ENCODE measurements around the gene ARHGEF28. TPM values are rescaled to one million over a fixed set of nuclear protein-coding genes. Genes with fewer than 3 reads are reported as not detected.

ARHGEF28 gene
- total RNA-seq, 3 donors from 2014 or later (not counting 1 experiment from before 2014, with no cell fraction given): 2.3 to 7.1 (median 5.8) TPM

DNA sequence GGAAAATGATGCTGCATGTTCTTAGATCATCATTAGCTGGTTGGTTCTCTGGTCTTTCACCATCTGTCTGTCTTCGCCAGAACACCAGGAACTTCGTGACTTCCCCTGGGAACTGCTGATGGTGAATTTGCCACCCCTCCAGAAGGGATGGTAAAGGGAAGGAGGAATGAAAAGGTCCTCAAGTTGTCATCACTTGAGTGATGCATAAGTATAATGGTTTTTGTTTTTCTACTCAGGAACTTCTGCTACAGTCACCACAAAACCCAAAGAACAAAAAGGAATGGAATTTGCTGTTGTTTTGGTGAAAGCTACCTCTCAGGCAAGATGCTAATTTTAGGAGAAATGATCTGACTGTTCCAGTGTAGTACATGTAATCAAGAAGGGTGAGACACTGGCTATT is 328.4 kb downstream of the ARHGEF28 start:
- H3K4me1 ChIP-seq (ENCODE audit: control insufficient read depth, insufficient read depth, low read length): no peaks in the 10 kb centered on the region
- no peaks in the 10 kb centered on the region for H3K36me3 ChIP-seq (ENCODE audit: control insufficient read depth, insufficient read depth, low read length)
- Mint-ChIP-seq H3K36me3 (no peaks in the 10 kb centered on the region), H3K4me3 (no peak overlapping the region), H3K4me1 (no peaks in the 10 kb centered on the region), H3K27ac (no peak overlapping the region), H3K9me3 (no peaks in the 10 kb centered on the region), H3K27me3 (ENCODE audit: low read depth in 2 of 2) (peaks cover 14 to 16% of the 10 kb centered on the region in 2 donors)
- no peaks in the 10 kb centered on the region for H3K27me3 ChIP-seq (ENCODE audit: control insufficient read depth, insufficient read depth, low read length)
- intact Hi-C loops (cut with micrococcal nuclease): no loop called here
- H3K9me3 ChIP-seq (ENCODE audit: control insufficient read depth, insufficient read depth, low read length): no peaks in the 10 kb centered on the region
- no peak for DNase-seq
- no peak overlapping the region for H3K4me3 ChIP-seq (ENCODE audit: low read length)
- TF ChIP-seq, protein P1, sequence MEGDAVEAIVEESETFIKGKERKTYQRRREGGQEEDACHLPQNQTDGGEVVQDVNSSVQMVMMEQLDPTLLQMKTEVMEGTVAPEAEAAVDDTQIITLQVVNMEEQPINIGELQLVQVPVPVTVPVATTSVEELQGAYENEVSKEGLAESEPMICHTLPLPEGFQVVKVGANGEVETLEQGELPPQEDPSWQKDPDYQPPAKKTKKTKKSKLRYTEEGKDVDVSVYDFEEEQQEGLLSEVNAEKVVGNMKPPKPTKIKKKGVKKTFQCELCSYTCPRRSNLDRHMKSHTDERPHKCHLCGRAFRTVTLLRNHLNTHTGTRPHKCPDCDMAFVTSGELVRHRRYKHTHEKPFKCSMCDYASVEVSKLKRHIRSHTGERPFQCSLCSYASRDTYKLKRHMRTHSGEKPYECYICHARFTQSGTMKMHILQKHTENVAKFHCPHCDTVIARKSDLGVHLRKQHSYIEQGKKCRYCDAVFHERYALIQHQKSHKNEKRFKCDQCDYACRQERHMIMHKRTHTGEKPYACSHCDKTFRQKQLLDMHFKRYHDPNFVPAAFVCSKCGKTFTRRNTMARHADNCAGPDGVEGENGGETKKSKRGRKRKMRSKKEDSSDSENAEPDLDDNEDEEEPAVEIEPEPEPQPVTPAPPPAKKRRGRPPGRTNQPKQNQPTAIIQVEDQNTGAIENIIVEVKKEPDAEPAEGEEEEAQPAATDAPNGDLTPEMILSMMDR (IDR thresholded peaks at IDR 0.05): no peak
- no peak overlapping the region for H3K27ac ChIP-seq (ENCODE audit: low read length)
- no peak for ATAC-seq
- WGBS (ENCODE audit: insufficient coverage): 92% methylated on average over 2 of the region's 2 CpGs

DNA sequence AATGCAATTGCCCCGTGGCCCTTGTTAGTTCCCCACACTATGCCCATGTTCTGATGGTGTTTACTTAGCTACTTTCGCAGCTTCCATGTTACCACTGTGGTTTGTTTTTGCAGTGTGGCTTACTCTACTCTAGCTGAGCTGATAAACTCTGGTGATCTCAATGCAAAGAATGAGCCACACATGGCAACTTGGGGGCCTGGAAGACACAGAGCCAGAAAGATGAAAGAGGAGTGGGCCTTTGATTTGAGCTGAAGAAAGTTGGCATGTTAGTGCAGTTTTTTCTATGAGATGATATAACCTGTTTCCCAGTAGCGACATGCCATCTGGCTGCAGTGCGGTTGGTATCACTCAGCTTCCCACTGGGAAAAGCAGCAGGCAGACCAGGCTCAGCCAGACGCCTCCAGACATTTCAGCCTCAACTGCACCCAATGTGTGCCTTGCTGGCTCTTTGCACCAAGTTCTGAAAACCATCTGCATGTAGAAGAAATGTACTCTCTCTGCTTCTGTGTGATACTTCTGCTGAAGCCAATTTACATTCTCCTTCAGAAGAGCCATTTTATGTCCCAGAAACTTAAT is 329.4 kb downstream of the ARHGEF28 start:
- Histone ChIP-seq H3K9me3 (ENCODE audit: control insufficient read depth, insufficient read depth, low read length) (no peaks in the 10 kb centered on the region), H3K36me3 (ENCODE audit: control insufficient read depth, insufficient read depth, low read length) (no peaks in the 10 kb centered on the region), H3K4me1 (ENCODE audit: control insufficient read depth, insufficient read depth, low read length) (no peaks in the 10 kb centered on the region), H3K4me3 (ENCODE audit: low read length) (no peak overlapping the region), H3K27me3 (ENCODE audit: control insufficient read depth, insufficient read depth, low read length) (no peaks in the 10 kb centered on the region), H3K27ac (ENCODE audit: low read length) (no peak overlapping the region)
- Mint-ChIP-seq H3K4me1 (no peaks in the 10 kb centered on the region), H3K4me3 (no peak overlapping the region), H3K9me3 (no peaks in the 10 kb centered on the region), H3K36me3 (no peaks in the 10 kb centered on the region), H3K27ac (no peak overlapping the region), H3K27me3 (ENCODE audit: low read depth in 2 of 2) (peaks cover 13 to 14% of the 10 kb centered on the region in 2 donors)
- no peak for DNase-seq
- TF ChIP-seq, protein P1 (IDR thresholded peaks at IDR 0.05): no peak
- intact Hi-C loops (cut with micrococcal nuclease): no loop called here
- ATAC-seq: no peak
- WGBS (ENCODE audit: insufficient coverage): 83% methylated on average over 5 of the region's 5 CpGs

DNA sequence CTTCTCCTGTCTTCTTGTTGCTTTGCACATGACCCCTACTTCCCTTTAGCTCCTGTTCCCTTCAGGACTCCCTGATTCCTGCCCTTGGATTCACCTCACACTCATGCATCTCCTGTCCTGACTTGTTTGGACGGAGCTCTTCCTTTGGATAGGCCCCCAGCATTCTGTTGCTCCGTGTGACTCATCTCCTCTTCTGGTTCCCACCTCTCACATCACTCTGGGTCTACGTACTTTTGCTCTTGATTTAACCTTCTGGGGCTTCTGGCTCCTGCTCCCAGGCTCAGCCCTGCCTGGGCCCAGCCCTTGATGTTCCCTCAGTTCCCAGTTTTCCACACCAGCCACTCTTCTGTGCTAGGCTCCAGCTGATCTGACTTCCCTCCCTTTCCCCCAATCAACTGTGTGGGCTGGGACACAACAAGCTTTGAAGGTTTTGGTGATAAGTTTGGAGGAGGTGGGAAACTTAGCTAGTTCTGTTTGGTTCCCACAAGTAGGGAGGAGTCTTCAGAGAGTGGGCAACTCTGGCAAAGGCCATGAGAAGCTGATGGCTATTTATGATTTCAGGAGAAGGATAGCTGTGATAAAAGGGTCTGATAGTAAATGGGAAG is 331.5 kb downstream of the ARHGEF28 start:
- WGBS (ENCODE audit: insufficient coverage): 87% methylated on average over 3 of the region's 3 CpGs
- Mint-ChIP-seq H3K4me3 (no peak overlapping the region), H3K27me3 (ENCODE audit: low read depth in 2 of 2) (peaks cover 14 to 18% of the 10 kb centered on the region in 2 donors)

More for the DNA sequence above, 331.5 kb downstream of the ARHGEF28 start:
- intact Hi-C loops (cut with micrococcal nuclease): no loop called here
- Mint-ChIP-seq H3K27ac (no peak overlapping the region), H3K9me3 (no peaks in the 10 kb centered on the region), H3K4me1 (no peaks in the 10 kb centered on the region), H3K36me3 (no peaks in the 10 kb centered on the region)
- ATAC-seq (no peak), DNase-seq (no peak)
- TF ChIP-seq, protein P1 (IDR thresholded peaks at IDR 0.05): no peak
- Histone ChIP-seq H3K4me1 (ENCODE audit: control insufficient read depth, insufficient read depth, low read length) (no peaks in the 10 kb centered on the region), H3K36me3 (ENCODE audit: control insufficient read depth, insufficient read depth, low read length) (no peaks in the 10 kb centered on the region), H3K27me3 (ENCODE audit: control insufficient read depth, insufficient read depth, low read length) (no peaks in the 10 kb centered on the region), H3K9me3 (ENCODE audit: control insufficient read depth, insufficient read depth, low read length) (no peaks in the 10 kb centered on the region), H3K4me3 (ENCODE audit: low read length) (no peak overlapping the region), H3K27ac (ENCODE audit: low read length) (no peak overlapping the region)
